ENCODE results near the gene NRARP. TPM values are rescaled to one million over a fixed set of nuclear protein-coding genes. Genes with fewer than 3 reads are reported as not detected.

NRARP gene
- total and polyA plus RNA-seq, 2 donors (not counting 1 experiment from before 2014, with no cell fraction given) = 5.7 to 11.5 TPM

DNA sequence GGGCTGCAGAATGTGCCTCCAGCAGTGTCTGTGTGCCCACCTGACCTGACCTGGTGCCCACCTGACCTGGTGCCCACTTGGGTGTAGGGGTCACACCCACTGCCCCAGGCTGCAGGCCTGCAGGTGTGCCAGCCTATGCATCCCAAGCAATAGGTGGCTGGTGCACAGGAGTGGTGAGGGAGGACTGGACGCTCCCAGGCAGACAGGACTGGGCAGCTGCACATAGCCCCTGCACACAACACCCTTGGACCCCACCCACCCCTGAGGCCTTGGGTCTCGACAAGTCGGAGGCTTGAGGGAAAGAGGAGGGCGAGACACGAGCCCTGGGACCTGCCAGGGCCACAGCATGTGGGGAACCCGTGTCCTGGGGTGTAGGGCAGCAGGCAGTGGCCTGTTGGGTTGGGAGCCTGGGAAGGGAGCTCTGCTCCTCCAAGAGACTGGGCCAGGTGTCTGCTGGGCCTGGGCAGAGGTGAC is 10.8 kb upstream of the NRARP start:
- CTCF ChIA-PET = interaction anchor here (1.5 kb wide), 2 partner anchors 11 to 16 kb away, joined by 3 to 4 read pairs; partner anchors contain the start of gene NRARP
- Histone ChIP-seq H3K9me3 (ENCODE audit: control extremely low read depth in 1 of 3, control insufficient read depth in 2 of 3, insufficient read depth in 1 of 3, low read length in 2 of 3) (peaks cover 0 to 8% (median 0%) of the 10 kb centered on the region in 3 donors), H3K9ac (ENCODE audit: low read length) (no peak overlapping the region)

More for the DNA sequence above, 10.8 kb upstream of the NRARP start:
- no peak overlapping the region for H2AFZ ChIP-seq (ENCODE audit: insufficient read depth, low read depth, low read length, poor library complexity, severe bottlenecking)
- no peaks in the 10 kb centered on the region for H3K79me2 ChIP-seq (ENCODE audit: control insufficient read depth, insufficient read depth, low read length)
- H3K4me1 ChIP-seq (ENCODE audit: control insufficient read depth in 2 of 2, insufficient read depth in 2 of 2, low read length in 2 of 2) = peaks cover 7 to 13% of the 10 kb centered on the region in 2 donors
- 96% methylated on average over 4 of the region's 6 CpGs for WGBS (ENCODE audit: insufficient coverage)
- no peak overlapping the region for H3K4me3 Mint-ChIP-seq
- no peak overlapping the region for H3K27ac Mint-ChIP-seq
- H3K36me3 ChIP-seq (replicated peaks in 1 of 2; ENCODE audit: control extremely low read depth in 1 of 2, control insufficient read depth in 1 of 2, extremely low read depth in 1 of 2, insufficient read depth in 2 of 2, low read length in 1 of 2) = no peaks in the 10 kb centered on the region
- H3K4me2 ChIP-seq (replicated peaks; ENCODE audit: low read depth, low read length, poor library complexity, severe bottlenecking) = no peak overlapping the region
- POLR2A ChIA-PET = interaction anchor here (0.9 kb wide), 1 partner anchor 11 kb away, joined by 3 read pairs; the partner anchor contains the start of gene NRARP
- intact Hi-C loops (cut with micrococcal nuclease) = no loop called here
- ATAC-seq (ENCODE audit: low read depth) (no peak), DNase-seq (no peak)
- H3K4me3 ChIP-seq (ENCODE audit: control extremely low read depth in 1 of 5, extremely low read depth in 1 of 5, insufficient read depth in 1 of 5, low read depth in 2 of 5, low read length in 4 of 5) = no peak overlapping the region
- no peaks in the 10 kb centered on the region for H4K20me1 ChIP-seq (ENCODE audit: control insufficient read depth, insufficient read depth, low read length, poor library complexity, severe bottlenecking)
- H3K27ac ChIP-seq (ENCODE audit: low read length in 2 of 2) = no peak overlapping the region
- peaks cover 0 to 11% (median 4%) of the 10 kb centered on the region in 4 experiments for H3K27me3 ChIP-seq (replicated peaks in 1 of 4; ENCODE audit: control extremely low read depth in 1 of 4, control insufficient read depth in 3 of 4, insufficient read depth in 4 of 4, low read length in 3 of 4)
- no peaks in the 10 kb centered on the region for H3K4me1 Mint-ChIP-seq
- no peak for TF ChIP-seq EZH2 (IDR thresholded peaks at IDR 0.05; ENCODE audit: borderline replicate concordance, insufficient read depth, low read depth, low read length, poor library complexity, severe bottlenecking)
- TF ChIP-seq, protein P1, sequence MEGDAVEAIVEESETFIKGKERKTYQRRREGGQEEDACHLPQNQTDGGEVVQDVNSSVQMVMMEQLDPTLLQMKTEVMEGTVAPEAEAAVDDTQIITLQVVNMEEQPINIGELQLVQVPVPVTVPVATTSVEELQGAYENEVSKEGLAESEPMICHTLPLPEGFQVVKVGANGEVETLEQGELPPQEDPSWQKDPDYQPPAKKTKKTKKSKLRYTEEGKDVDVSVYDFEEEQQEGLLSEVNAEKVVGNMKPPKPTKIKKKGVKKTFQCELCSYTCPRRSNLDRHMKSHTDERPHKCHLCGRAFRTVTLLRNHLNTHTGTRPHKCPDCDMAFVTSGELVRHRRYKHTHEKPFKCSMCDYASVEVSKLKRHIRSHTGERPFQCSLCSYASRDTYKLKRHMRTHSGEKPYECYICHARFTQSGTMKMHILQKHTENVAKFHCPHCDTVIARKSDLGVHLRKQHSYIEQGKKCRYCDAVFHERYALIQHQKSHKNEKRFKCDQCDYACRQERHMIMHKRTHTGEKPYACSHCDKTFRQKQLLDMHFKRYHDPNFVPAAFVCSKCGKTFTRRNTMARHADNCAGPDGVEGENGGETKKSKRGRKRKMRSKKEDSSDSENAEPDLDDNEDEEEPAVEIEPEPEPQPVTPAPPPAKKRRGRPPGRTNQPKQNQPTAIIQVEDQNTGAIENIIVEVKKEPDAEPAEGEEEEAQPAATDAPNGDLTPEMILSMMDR (IDR thresholded peaks at IDR 0.05) = no peak
- no peaks in the 10 kb centered on the region for H3K9me3 Mint-ChIP-seq (ENCODE audit: insufficient read depth)
- H3K27me3 Mint-ChIP-seq = no peaks in the 10 kb centered on the region
